Left ventricle myocardium inferior (tissue), 1 donor: ENCODE results near the gene NKIRAS2. TPM values are rescaled to one million over a fixed set of nuclear protein-coding genes. Genes with fewer than 3 reads are reported as not detected.

ENCODE experiments used
- DNase-seq: peaks from one replicate; pipeline ENCODE4 v3.0.0-alpha.2; 2020
- H3K27ac ChIP-seq: fragments of 200-600 bp; replicated peaks from 2 replicates; pipeline ENCODE4 v1.8.0; 2021
- H3K27me3 ChIP-seq: fragments of 200-600 bp; 2 replicates; pipeline ENCODE4 v1.8.0; 2021; ENCODE audit warnings: low read depth
- H3K36me3 ChIP-seq: fragments of 200-600 bp; 2 replicates; pipeline ENCODE4 v1.8.0; 2021
- H3K4me1 ChIP-seq: fragments of 200-600 bp; 2 replicates; pipeline ENCODE4 v1.8.0; 2021
- H3K4me3 ChIP-seq: fragments of 200-600 bp; 2 replicates; pipeline ENCODE4 v1.8.0; 2021; ENCODE audit warnings: mild to moderate bottlenecking, moderate library complexity
- H3K9me3 ChIP-seq: fragments of 200-600 bp; replicated peaks from 2 replicates; pipeline ENCODE4 v1.8.0; 2021
- intact Hi-C: fragments of 100-400 bp; cut with micrococcal nuclease; formaldehyde crosslinking; loops from one replicate; pipeline ENCODE4 v1.11.0; 2022
- total RNA-seq: library from RNA; stranded (reverse); fragmentation: NEBNext Ultra II Directional; extraction: Animal tissue kit (Norgen Biotek cat#: 25700); gene quantifications from one replicate; pipeline ENCODE4 v1.2.1, GENCODE V29; 2021
- TF ChIP-seq, protein P1 (sequence below): fragments of 200-600 bp; IDR thresholded peaks from 2 replicates; pipeline ENCODE4 v1.8.0; 2021; ENCODE audit warnings: antibody characterized with exemption, mild to moderate bottlenecking, borderline replicate concordance
- donor health status: DM: no; HTN: yes; CAD: no; lungs with severe emphysema.

The NKIRAS2 gene
- total RNA-seq, 1 donor from 2014 or later, result 50.9 TPM

DNA sequence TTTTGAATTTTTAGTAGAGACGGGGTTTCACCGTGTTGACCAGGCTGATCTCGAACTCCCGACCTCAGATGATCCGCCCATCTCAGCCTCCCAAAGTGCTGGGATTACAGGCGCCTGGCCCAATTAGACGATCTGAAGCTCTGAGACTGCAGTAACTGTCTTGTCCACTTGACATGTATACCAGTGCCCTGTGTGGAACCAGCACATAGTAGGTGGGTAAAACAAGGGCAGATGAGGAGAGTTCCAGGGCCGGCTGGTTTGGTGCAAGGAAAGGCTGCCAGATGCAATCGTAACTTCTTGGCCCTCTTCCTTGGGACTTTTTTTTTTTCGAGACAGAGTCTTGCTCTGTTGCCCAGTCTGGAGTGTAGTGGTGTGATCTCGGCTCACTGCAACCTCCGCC lies 27.5 kb downstream of the NKIRAS2 start:
- no peaks in the 10 kb centered on the region for H3K36me3 ChIP-seq
- DNase-seq, result no peak
- intact Hi-C loops, result no loop called here
- TF ChIP-seq, protein P1, sequence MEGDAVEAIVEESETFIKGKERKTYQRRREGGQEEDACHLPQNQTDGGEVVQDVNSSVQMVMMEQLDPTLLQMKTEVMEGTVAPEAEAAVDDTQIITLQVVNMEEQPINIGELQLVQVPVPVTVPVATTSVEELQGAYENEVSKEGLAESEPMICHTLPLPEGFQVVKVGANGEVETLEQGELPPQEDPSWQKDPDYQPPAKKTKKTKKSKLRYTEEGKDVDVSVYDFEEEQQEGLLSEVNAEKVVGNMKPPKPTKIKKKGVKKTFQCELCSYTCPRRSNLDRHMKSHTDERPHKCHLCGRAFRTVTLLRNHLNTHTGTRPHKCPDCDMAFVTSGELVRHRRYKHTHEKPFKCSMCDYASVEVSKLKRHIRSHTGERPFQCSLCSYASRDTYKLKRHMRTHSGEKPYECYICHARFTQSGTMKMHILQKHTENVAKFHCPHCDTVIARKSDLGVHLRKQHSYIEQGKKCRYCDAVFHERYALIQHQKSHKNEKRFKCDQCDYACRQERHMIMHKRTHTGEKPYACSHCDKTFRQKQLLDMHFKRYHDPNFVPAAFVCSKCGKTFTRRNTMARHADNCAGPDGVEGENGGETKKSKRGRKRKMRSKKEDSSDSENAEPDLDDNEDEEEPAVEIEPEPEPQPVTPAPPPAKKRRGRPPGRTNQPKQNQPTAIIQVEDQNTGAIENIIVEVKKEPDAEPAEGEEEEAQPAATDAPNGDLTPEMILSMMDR, result no peak
- peaks cover 17% of the 10 kb centered on the region for H3K4me1 ChIP-seq
- H3K4me3 ChIP-seq, result no peak overlapping the region
- no peaks in the 10 kb centered on the region for H3K9me3 ChIP-seq
- no peak overlapping the region for H3K27ac ChIP-seq
- no peaks in the 10 kb centered on the region for H3K27me3 ChIP-seq

DNA sequence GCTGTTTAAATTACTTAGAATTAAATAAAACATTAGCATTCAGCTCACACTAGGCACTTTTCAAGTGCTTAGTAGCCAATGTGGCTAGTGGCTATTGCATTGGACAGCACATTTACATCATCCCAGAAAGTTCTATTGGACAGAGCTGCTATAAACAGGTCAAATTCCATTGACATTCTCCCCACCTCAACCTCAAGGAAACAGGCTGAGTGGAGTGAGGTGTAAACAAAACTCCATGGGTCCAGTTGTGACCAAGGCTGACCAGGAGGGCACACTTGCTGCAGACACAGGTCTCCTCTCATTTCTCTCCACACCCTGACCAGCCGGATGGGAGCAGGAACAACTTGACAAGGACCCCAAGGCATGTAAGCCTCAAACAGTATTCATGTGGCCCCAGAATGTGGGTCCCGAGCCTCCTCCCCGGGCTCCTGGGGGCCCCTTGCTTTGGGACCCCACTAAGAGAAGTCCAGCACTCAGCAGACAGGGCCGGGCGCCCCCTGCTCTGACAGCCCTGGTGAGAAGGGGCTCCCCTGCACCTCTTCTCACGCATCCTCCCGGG lies 30.0 kb downstream of the NKIRAS2 start:
- no peak for DNase-seq
- intact Hi-C loops, result no loop called here
- peak overlapping the region; percentile 84 for H3K4me3 ChIP-seq

DNA sequence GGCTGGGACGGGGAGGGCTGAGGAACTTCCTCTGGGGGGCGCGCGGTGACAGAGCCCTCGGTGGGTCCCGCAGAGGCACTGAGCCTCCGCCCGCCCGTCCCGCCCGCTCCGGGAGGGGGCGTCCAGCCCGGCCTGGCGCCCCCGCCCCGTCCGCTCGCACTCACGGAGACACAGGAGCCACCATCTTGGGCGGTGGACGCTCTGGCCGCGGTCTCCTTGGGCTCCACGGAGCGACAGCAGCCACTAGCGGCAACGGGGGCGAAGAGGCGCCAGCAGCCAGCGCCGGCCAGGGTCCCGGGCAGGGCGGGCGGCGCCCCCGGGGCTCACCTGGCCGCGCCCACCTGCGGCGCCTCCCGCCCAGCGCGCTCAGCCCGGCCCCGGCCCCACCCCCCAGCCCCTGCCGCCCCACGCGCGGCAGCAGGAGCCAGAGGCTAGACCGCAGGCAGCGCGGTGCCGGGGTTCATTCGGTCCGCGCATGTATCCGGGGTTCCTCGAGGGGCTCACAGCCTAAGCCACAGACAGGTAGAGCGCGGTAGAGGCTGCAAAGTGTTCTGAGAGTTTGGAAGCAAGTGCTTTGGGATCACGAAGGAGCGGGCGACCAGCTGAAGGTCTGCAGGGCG lies 30.6 kb downstream of the NKIRAS2 start, which contains the start of gene C17orf113:
C17orf113 (minus strand) TSS at position 209 of the 620 bp plus-strand sequence. CDS start 7,225 bp downstream, outside the sequence.
- peak; percentile 48 for DNase-seq
- TF ChIP-seq, protein P1, result peak; percentile 46
- no peaks in the 10 kb centered on the region for H3K36me3 ChIP-seq
- peak within 1 kb of the TSS; percentile 84 for H3K4me3 ChIP-seq
- peaks cover 31% of the 10 kb centered on the region for H3K27me3 ChIP-seq
- intact Hi-C loops, result no loop called here
- peaks cover 17% of the 10 kb centered on the region for H3K4me1 ChIP-seq
- H3K9me3 ChIP-seq, result no peaks in the 10 kb centered on the region
- H3K27ac ChIP-seq, result peak within 1 kb of the TSS; percentile 36

More for the DNA sequence above, 30.0 kb downstream of the NKIRAS2 start:
- TF ChIP-seq, protein P1, result no peak
- peak overlapping the region; percentile 36 for H3K27ac ChIP-seq
- H3K27me3 ChIP-seq, result peaks cover 25% of the 10 kb centered on the region
- H3K9me3 ChIP-seq, result no peaks in the 10 kb centered on the region
- no peaks in the 10 kb centered on the region for H3K36me3 ChIP-seq
- H3K4me1 ChIP-seq, result peaks cover 17% of the 10 kb centered on the region

DNA sequence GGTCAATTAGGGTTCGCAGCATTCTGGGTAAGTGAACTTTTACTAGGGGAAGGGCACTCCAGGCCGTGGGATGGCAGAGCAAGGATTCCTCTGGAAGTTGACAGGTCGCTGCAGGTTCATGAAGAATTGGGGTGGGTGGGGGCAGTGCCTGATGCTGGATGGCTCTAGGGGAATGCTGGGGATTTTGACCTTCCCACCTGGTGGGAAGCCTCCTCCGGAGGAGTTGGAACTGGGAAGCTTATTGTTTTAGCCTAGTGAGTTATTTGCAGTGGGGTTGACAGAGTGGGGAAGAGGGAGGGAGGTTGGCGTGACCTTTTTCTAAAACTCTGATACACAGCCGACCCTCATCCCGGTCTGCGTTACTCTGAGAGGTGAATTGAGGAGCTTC lies 31.1 kb downstream of the NKIRAS2 start:
- Histone ChIP-seq H3K9me3 (no peaks in the 10 kb centered on the region), H3K4me3 (peak overlapping the region; percentile 84), H3K27ac (no peak overlapping the region), H3K4me1 (peaks cover 17% of the 10 kb centered on the region), H3K27me3 (peaks cover 36% of the 10 kb centered on the region), H3K36me3 (no peaks in the 10 kb centered on the region)
- DNase-seq, result no peak
- TF ChIP-seq, protein P1, result no peak
- intact Hi-C loops, result no loop called here

DNA sequence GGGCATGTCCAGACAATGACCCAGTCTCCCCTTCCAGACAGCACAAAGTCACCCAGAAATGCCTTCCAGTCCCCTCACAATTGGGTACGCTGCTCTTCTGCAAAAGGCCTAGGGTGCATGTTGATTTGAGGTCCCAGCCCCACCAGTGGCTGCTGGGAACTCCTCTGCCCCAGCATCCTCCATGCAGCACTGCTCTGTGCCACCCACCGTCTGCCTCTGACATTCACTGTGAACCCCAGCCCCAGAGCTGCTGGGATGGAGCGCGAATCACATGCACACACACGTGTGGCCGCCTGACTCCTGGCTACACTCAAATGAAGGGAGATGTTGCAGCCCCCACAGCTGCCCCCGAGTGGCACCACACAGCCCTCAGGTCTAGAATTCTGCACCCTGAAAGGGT lies 31.8 kb downstream of the NKIRAS2 start:
- H3K27me3 ChIP-seq, result peaks cover 42% of the 10 kb centered on the region
- TF ChIP-seq, protein P1, result no peak
- DNase-seq, result no peak
- H3K4me3 ChIP-seq, result no peak overlapping the region
- H3K27ac ChIP-seq, result no peak overlapping the region
- H3K36me3 ChIP-seq, result no peaks in the 10 kb centered on the region
- peaks cover 17% of the 10 kb centered on the region for H3K4me1 ChIP-seq
- no peaks in the 10 kb centered on the region for H3K9me3 ChIP-seq
- intact Hi-C loops, result no loop called here
